ENCODE measurements around the gene INAVA.

Gene INAVA

GRCh38 chr1:200869376-200869752, 25.3 kb upstream of the INAVA start:
- Histone ChIP-seq H3K4me3 (ENCODE audit: low read length, poor library complexity, severe bottlenecking) (peak overlapping the region; percentile 59), H3K9ac (ENCODE audit: low read depth, low read length, poor library complexity, severe bottlenecking) (peak overlapping the region; percentile 58), H4K20me1 (ENCODE audit: insufficient read depth, low read length, poor library complexity, severe bottlenecking) (no peaks in the 10 kb centered on the region), H3K4me2 (ENCODE audit: low read depth, low read length, poor library complexity, severe bottlenecking) (peak overlapping the region; percentile 65), H3K27me3 (ENCODE audit: insufficient read depth, low read length, poor library complexity, severe bottlenecking) (no peaks in the 10 kb centered on the region), H3F3A (ENCODE audit: low read depth) (peaks cover 12% of the 10 kb centered on the region; the same call in 1 of the 2 replicates), H3K79me2 (ENCODE audit: insufficient read depth, low read length) (no peaks in the 10 kb centered on the region), H2AFZ (ENCODE audit: low read length) (no peak overlapping the region), H3K4me1 (ENCODE audit: insufficient read depth, low read length, poor library complexity, severe bottlenecking) (peaks cover 63% of the 10 kb centered on the region), H3K36me3 (ENCODE audit: insufficient read depth, low read length) (no peaks in the 10 kb centered on the region), H3K9me2 (replicated peaks; ENCODE audit: low read depth, low read length) (no peaks in the 10 kb centered on the region), H3K9me3 (ENCODE audit: insufficient read depth, low read depth, low read length) (no peaks in the 10 kb centered on the region)
- TF ChIP-seq EZH2phosphoT487 (IDR thresholded peaks at IDR 0.05; ENCODE audit: borderline replicate concordance) = no peak
- TF ChIP-seq, protein P1, sequence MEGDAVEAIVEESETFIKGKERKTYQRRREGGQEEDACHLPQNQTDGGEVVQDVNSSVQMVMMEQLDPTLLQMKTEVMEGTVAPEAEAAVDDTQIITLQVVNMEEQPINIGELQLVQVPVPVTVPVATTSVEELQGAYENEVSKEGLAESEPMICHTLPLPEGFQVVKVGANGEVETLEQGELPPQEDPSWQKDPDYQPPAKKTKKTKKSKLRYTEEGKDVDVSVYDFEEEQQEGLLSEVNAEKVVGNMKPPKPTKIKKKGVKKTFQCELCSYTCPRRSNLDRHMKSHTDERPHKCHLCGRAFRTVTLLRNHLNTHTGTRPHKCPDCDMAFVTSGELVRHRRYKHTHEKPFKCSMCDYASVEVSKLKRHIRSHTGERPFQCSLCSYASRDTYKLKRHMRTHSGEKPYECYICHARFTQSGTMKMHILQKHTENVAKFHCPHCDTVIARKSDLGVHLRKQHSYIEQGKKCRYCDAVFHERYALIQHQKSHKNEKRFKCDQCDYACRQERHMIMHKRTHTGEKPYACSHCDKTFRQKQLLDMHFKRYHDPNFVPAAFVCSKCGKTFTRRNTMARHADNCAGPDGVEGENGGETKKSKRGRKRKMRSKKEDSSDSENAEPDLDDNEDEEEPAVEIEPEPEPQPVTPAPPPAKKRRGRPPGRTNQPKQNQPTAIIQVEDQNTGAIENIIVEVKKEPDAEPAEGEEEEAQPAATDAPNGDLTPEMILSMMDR (conservative IDR thresholded peaks at IDR 0.05; ENCODE audit: low read length) = no peak

DNA sequence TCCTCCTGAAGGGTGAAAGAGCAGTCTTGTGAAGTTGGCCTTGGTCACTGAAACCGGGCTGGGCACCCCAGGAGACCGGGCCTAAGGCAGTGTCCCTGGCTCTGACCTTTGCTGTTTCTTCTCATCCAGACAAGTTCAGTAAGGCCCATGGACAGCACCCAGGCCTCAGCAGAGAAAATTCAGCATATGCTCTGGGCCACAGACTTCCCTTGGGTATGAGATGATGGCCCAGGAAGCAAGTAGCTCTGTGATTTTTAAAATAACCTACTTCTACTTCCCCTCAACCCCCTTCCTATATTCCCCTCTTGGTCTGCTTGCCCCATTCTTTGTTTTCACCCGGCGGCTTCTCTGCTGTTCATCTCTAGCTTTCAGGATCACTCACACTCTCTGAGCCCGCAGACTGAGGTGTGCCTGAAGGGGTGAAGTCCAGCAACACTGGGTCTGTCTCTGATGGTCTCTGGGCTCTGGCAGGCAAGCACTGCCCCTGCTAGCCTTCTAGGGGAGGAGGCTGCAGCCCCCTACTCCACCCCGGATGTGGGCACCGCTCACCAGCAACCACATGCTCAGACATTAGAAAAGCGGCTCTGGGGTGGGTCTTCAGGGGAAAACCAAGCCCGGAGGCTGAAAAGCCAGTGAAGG, 24.8 kb upstream of the INAVA start:
- peaks cover 8% of the 10 kb centered on the region; the same call in 1 of the 2 replicates for H3F3A ChIP-seq (ENCODE audit: low read depth)
- no peaks in the 10 kb centered on the region for H3K27me3 ChIP-seq (ENCODE audit: insufficient read depth, low read length, poor library complexity, severe bottlenecking)
- peaks cover 58% of the 10 kb centered on the region for H3K4me1 ChIP-seq (ENCODE audit: insufficient read depth, low read length, poor library complexity, severe bottlenecking)
- H3K4me2 ChIP-seq (ENCODE audit: low read depth, low read length, poor library complexity, severe bottlenecking) = peak overlapping the region; percentile 65
- H4K20me1 ChIP-seq (ENCODE audit: insufficient read depth, low read length, poor library complexity, severe bottlenecking) = no peaks in the 10 kb centered on the region
- peak overlapping the region; percentile 59 for H3K4me3 ChIP-seq (ENCODE audit: low read length, poor library complexity, severe bottlenecking)
- TF ChIP-seq EZH2phosphoT487 (IDR thresholded peaks at IDR 0.05; ENCODE audit: borderline replicate concordance) = no peak
- TF ChIP-seq, protein P1 (conservative IDR thresholded peaks at IDR 0.05; ENCODE audit: low read length) = no peak
- H3K9ac ChIP-seq (ENCODE audit: low read depth, low read length, poor library complexity, severe bottlenecking) = peak overlapping the region; percentile 58
- no peaks in the 10 kb centered on the region for H3K9me2 ChIP-seq (replicated peaks; ENCODE audit: low read depth, low read length)
- H3K79me2 ChIP-seq (ENCODE audit: insufficient read depth, low read length) = no peaks in the 10 kb centered on the region
- no peaks in the 10 kb centered on the region for H3K9me3 ChIP-seq (ENCODE audit: insufficient read depth, low read depth, low read length)
- no peaks in the 10 kb centered on the region for H3K36me3 ChIP-seq (ENCODE audit: insufficient read depth, low read length)
- H2AFZ ChIP-seq (ENCODE audit: low read length) = no peak overlapping the region

GRCh38 chr1:200872446-200873115, 22.1 kb upstream of the INAVA start, which contains the start of gene GPR25:
GPR25 (plus strand) TSS chr1:200872981; CDS start chr1:200873038, 57 bp downstream.
- Histone ChIP-seq H3K9ac (ENCODE audit: low read depth, low read length, poor library complexity, severe bottlenecking) (no peak within 1 kb of the TSS), H3K4me3 (ENCODE audit: low read length, poor library complexity, severe bottlenecking) (no peak within 1 kb of the TSS), H3K27me3 (ENCODE audit: insufficient read depth, low read length, poor library complexity, severe bottlenecking) (no peaks in the 10 kb centered on the region), H3K79me2 (ENCODE audit: insufficient read depth, low read length) (no peaks in the 10 kb centered on the region), H3K4me2 (ENCODE audit: low read depth, low read length, poor library complexity, severe bottlenecking) (no peak within 1 kb of the TSS), H3K36me3 (ENCODE audit: insufficient read depth, low read length) (no peaks in the 10 kb centered on the region), H3K4me1 (ENCODE audit: insufficient read depth, low read length, poor library complexity, severe bottlenecking) (peaks cover 38% of the 10 kb centered on the region), H3K9me2 (replicated peaks; ENCODE audit: low read depth, low read length) (no peaks in the 10 kb centered on the region), H4K20me1 (ENCODE audit: insufficient read depth, low read length, poor library complexity, severe bottlenecking) (no peaks in the 10 kb centered on the region), H2AFZ (ENCODE audit: low read length) (no peak within 1 kb of the TSS), H3F3A (ENCODE audit: low read depth) (no peaks in the 10 kb centered on the region; the same call in 1 of the 2 replicates), H3K9me3 (ENCODE audit: insufficient read depth, low read depth, low read length) (no peaks in the 10 kb centered on the region)
- TF ChIP-seq EZH2phosphoT487 (IDR thresholded peaks at IDR 0.05; ENCODE audit: borderline replicate concordance) = no peak
